Occipital lobe (tissue), 2 donors: Measurements from ENCODE around the gene VWA1. TPM values are rescaled to one million over a fixed set of nuclear protein-coding genes. Genes with fewer than 3 reads are reported as not detected.
"Not testable (repeated sequence)": the region's sequence is repeated elsewhere in the genome, so short reads cannot be mapped to it uniquely, and the experiment has no call there.

ENCODE experiments used
- DNase-seq: peaks from one replicate; lab custom pipeline; 2025; lab: John Stamatoyannopoulos, UW
- total RNA-seq: library from RNA; depleted of rRNA; stranded (reverse); fragments of >200 nt; gene quantifications from one replicate; pipeline ENCODE4 v1.2.3, GENCODE V29; 2014

Gene VWA1
- total RNA-seq, 1 donor from 2014 or later, result 4.1 TPM

- DNase-seq, result no peak
These were observed 47.4 kb downstream of the VWA1 start for GRCh38 chr1:1482856-1483255.

GRCh38 chr1:1483714-1484113 lies 48.2 kb downstream of the VWA1 start:
- no peak for DNase-seq

DNA sequence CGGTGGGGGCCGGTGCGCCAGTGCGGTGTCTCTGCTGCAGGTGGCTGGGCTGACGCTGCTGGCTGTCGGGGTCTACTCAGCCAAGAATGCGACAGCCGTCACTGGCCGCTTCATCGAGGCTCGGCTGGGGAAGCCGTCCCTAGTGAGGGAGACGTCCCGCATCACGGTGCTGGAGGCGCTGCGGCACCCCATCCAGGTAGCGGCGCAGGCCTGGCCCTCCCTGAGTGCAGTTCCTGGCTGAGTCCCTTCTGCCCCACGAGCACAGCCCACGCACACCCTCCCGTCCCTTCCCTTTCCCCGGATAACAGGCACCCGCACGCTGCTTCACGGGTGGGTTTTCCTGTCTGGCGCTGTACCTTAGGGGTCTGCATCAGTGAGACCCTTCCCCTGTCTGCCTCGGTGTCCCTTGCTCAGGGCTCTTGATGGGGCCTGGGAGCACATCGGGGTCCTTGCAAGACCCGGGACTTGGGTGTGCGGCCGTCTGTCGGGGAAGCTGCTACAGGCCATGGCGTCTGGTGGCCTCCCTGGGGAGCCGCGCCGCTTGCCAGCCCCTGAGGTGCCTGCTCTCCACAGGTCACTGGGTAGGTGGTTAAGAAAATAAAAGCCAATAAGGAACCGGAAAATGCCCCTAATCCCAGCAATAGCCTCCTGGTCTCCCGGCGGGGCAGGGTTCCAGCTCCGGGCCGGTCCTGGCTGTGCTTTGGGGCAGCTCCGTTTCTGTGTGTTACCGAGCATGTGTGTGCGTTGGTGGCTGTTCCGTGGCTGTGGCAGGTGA lies 49.7 kb downstream of the VWA1 start:
- not testable (repeated sequence) for DNase-seq

DNA sequence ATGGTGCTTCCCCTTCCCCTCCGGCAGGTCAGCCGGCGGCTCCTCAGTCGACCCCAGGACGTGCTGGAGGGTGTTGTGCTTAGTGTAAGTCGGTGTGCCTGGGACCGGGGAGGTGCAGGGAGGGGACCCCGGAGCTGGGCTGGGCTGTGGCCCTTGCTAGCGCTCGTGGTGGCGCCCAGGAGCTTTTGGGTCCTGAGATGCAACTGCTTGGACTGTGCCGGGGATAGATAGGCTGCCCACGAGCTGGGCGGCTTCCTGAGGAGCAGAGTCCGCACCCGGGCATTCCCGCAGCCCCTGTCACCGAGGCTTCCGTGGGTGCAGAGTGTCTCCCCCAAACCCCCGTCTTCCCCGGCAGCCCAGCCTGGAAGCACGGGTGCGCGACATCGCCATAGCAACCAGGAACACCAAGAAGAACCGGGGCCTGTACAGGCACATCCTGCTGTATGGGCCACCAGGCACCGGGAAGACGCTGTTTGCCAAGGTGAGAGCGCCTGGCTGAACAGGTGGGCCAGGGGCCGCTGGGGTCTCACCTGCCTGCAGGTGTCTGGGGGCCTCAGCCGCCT lies 50.3 kb downstream of the VWA1 start:
- DNase-seq, result not testable (repeated sequence)

DNA sequence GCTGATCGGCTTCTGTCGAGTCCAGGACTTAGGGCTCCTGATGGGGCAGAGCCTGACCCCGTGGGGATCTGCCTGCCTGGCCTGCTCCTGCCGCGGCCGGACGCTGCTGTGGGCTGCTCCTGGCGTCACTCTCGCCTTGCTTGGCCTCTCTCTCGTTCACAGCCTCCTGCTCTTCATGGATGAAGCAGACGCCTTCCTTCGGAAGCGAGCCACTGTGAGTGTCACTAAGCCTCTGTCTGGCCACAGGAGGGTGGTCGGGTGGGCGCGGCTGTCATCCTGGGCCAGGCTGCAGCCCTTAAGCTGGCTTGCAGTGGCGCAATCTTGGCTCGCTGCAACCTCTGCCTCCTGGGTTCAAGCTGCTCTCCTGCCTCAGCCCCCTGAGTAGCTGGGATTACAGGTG lies 52.2 kb downstream of the VWA1 start:
- no peak for DNase-seq

GRCh38 chr1:1489231-1489630 lies 53.7 kb downstream of the VWA1 start:
- no peak for DNase-seq

DNA sequence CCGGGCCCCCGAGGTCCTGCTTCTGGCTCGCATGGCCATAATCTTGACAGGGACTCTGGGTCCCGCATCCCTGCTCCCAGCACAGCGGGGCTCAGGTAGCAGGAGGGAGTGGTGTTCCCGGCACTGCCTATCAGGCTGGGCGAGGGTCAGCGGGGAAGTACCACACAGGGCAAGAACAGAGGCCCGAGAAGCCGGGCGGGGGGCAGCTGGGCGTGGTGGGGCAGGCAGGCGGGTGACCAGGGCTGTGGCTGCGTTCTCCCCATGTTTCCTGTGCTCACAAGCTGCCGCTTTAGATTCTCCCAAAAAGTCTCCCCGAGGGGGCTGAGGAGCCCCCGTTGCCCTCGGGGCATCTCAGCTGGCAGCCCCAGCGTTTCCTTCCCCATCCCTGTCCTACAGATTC lies 54.4 kb downstream of the VWA1 start:
- no peak for DNase-seq

DNA sequence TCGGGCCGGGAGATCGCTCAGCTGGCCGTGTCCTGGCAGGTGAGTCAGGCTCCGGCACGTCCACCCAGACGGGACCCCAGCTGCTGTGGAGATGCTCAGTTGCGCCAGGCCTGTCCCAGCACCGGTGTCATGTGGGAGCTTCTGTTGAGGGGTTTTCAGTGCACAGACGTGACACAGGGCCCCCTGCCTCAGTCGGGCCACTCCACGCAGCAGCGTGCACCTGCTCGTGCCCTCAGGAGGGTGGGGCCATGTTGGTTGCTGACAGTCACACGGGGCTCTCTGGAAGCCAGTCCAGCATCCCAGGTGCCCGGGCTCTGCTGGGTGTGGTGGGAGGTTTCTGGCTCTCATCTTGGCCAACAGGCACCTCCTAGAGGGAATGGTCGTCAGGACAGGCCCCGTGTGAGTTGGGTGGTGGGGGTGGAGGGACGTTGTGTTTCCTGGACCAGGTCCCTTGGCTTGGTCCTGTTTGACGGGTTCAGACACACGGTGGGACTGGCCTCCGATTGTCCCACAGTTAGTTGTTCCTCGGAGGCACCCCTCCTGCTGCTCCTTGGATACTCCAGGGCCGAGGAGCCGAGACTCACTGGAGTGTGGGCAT lies 55.2 kb downstream of the VWA1 start:
- no peak for DNase-seq

- no peak for DNase-seq
These were observed 56.1 kb downstream of the VWA1 start for GRCh38 chr1:1491601-1492000.

Other genes starting within 250 kb of the VWA1 start
- gene TNFRSF18, start 229.1 kb upstream of the VWA1 start, total RNA-seq, result not detected
- gene TNFRSF4, start 221.5 kb upstream of the VWA1 start, total RNA-seq, result not detected
- 18.4 TPM for gene SDF4, start 203.7 kb upstream of the VWA1 start, total RNA-seq
- 27.1 TPM for gene B3GALT6, start 203.5 kb upstream of the VWA1 start, total RNA-seq
- gene C1QTNF12, start 189.0 kb upstream of the VWA1 start, total RNA-seq, result not detected
- 39.6 TPM for gene UBE2J2, start 161.8 kb upstream of the VWA1 start, total RNA-seq
- gene SCNN1D, start 155.3 kb upstream of the VWA1 start, total RNA-seq, result 2.2 TPM
- 51.3 TPM for gene ACAP3, start 127.8 kb upstream of the VWA1 start, total RNA-seq
- 8.0 TPM for gene PUSL1, start 127.1 kb upstream of the VWA1 start, total RNA-seq
- 28.2 TPM for gene INTS11, start 111.0 kb upstream of the VWA1 start, total RNA-seq
- 12.3 TPM for gene CPTP, start 110.9 kb upstream of the VWA1 start, total RNA-seq
- 0.31 TPM for gene TAS1R3, start 104.4 kb upstream of the VWA1 start, total RNA-seq
- 70.7 TPM for gene DVL1, start 86.3 kb upstream of the VWA1 start, total RNA-seq
- gene MXRA8, start 77.1 kb upstream of the VWA1 start, total RNA-seq, result 11.5 TPM
- 26.2 TPM for gene AURKAIP1, start 60.5 kb upstream of the VWA1 start, total RNA-seq
- 116 TPM for gene CCNL2, start 36.4 kb upstream of the VWA1 start, total RNA-seq
- gene MRPL20, start 28.4 kb upstream of the VWA1 start, total RNA-seq, result 50.4 TPM
- gene ANKRD65, start 14.4 kb upstream of the VWA1 start, total RNA-seq, result 1.4 TPM
- gene ATAD3C, start 14.0 kb downstream of the VWA1 start, total RNA-seq, result 0.62 TPM
- 11.7 TPM for gene ATAD3B, start 36.1 kb downstream of the VWA1 start, total RNA-seq
- 7.3 TPM for gene ATAD3A, start 76.5 kb downstream of the VWA1 start, total RNA-seq
- 18.1 TPM for gene TMEM240, start 104.9 kb downstream of the VWA1 start, total RNA-seq
- gene SSU72, start 139.2 kb downstream of the VWA1 start, total RNA-seq, result 32.9 TPM
- 2.7 TPM for gene FNDC10, start 164.4 kb downstream of the VWA1 start, total RNA-seq
- gene MIB2, start 179.8 kb downstream of the VWA1 start, total RNA-seq, result 43.5 TPM
- 0.31 TPM for gene MMP23B, start 196.5 kb downstream of the VWA1 start, total RNA-seq
- 7.0 TPM for gene CDK11B, start 223.3 kb downstream of the VWA1 start, total RNA-seq